Measurements from ENCODE around the gene JAKMIP2. TPM values are rescaled to one million over a fixed set of nuclear protein-coding genes. Genes with fewer than 3 reads are reported as not detected.

JAKMIP2 gene
- total RNA-seq, 1 experiment from 2014 or later: not detected

DNA sequence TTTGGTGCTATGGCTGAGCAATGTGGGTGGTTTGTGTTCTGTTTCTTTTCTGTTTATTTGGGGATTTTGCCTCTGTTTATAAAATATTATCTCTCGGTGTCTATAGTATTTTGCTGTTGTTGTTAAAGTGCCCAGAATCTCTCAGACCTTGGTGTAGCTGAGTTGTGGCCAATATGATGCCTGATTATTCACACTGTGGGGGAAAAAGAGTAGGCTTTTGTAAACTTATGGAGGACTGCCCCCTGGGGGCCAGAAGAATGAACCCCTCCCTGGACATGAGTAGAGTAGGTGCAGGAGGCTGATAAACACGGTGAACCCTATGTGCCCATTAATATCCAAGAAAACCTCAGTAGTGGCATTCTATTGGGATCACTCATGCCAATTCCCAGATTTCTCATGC is 223.7 kb downstream of the JAKMIP2 start (continued):
- no peak for TF ChIP-seq JUND (IDR thresholded peaks at IDR 0.05)

DNA sequence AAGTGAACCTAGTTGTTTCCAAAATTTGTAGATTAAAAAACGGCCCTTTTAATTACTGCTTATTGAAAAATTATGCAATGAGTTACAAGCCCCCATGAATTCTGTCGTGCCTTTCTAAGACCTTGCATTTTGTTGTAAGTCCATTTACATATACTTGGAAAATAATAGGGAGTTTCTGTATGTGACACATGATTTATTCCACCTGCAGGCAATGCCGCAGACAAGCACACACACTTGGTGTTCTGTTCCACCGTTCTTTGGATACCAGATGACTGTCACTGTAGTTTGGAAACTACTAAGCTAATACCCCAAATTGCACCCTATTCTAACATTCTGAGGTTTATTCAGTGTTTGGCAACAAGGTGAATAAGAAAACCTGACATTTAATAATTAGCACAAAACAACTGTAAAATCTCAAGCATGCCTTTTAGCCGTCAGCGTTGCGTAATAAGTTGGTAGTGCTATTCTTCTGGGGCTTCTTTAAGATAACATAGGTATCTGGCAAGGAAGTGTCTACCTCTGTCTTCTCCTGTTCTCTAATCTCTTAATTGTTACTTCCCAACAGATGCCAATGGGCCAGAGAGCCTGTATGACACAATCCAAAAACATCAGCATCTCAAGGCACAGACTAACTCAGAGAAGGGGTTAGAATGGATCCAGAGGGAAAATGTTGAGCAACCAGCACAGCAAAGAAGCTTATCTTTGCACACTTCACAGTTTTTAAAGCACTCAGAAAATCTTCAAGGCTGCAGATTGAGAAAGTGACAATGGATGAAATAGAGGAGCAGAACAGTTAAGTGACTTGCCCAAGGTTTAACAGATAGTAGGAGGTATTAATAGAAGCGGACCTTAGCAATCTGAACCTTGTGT is 224.4 kb downstream of the JAKMIP2 start:
- Histone ChIP-seq H3K27me3 (ENCODE audit: insufficient read depth, low read length) (0 out of 2 replicates have a peak, but pooled peaks cover 7% of the 10 kb centered on the region), H3K36me3 (ENCODE audit: control insufficient read depth in 1 of 2, insufficient read depth in 2 of 2, low read length in 2 of 2) (no peaks in the 10 kb centered on the region), H4K20me1 (ENCODE audit: insufficient read depth) (no peaks in the 10 kb centered on the region), H3K9ac (ENCODE audit: low read length) (no peak overlapping the region), H3K4me2 (ENCODE audit: low read length) (no peak overlapping the region), H3K9me3 (ENCODE audit: control insufficient read depth in 1 of 2, insufficient read depth in 1 of 2, low read depth in 1 of 2, low read length in 2 of 2) (no peaks in the 10 kb centered on the region), H3K4me1 (ENCODE audit: control insufficient read depth in 1 of 2, insufficient read depth in 2 of 2, low read length in 2 of 2) (no peaks in the 10 kb centered on the region), H3K27ac (ENCODE audit: low read depth, low read length) (no peak overlapping the region), H3K4me3 (replicated peaks in 1 of 2; ENCODE audit: low read depth in 1 of 2, low read length in 2 of 2) (no peak overlapping the region), H3K79me2 (ENCODE audit: insufficient read depth, low read length) (no peaks in the 10 kb centered on the region), H2AFZ (ENCODE audit: low read depth, low read length, poor library complexity, severe bottlenecking) (no peak overlapping the region), H3K9me2 (ENCODE audit: insufficient read depth) (no peaks in the 10 kb centered on the region)
- RAD21 ChIA-PET (ENCODE audit: low non-redundant PET in 1 of 2, low total read pairs in 2 of 2, uncharacterized antibody in 2 of 2, unreplicated experiment in 2 of 2): no interaction called here
- TF ChIP-seq SRF (IDR thresholded peaks at IDR 0.05; ENCODE audit: low read depth) (no peak), JUND (IDR thresholded peaks at IDR 0.05) (no peak), SIN3A (IDR thresholded peaks at IDR 0.05; ENCODE audit: low read depth) (no peak), CEBPB (IDR thresholded peaks at IDR 0.05; ENCODE audit: low read depth) (no peak), ELF1 (IDR thresholded peaks at IDR 0.05; ENCODE audit: borderline replicate concordance, low read depth) (no peak)
- no peak for DNase-seq (ENCODE audit: low read depth, low spot score)
- POLR2A ChIA-PET: no interaction called here
- intact Hi-C loops (cut with micrococcal nuclease): loop anchor here (2.0 kb wide), 1 partner anchor 93 kb away; no protein-coding TSS in a partner anchor
- CTCF ChIA-PET: interaction anchor here (0.6 to 2.7 kb wide), 5 partner anchors 11 to 334 kb away, joined by 3 to 12 read pairs (median 6); no protein-coding TSS in a partner anchor
- no TSS peak for BruUV-seq (replicated peaks)
- no peak for ATAC-seq

DNA sequence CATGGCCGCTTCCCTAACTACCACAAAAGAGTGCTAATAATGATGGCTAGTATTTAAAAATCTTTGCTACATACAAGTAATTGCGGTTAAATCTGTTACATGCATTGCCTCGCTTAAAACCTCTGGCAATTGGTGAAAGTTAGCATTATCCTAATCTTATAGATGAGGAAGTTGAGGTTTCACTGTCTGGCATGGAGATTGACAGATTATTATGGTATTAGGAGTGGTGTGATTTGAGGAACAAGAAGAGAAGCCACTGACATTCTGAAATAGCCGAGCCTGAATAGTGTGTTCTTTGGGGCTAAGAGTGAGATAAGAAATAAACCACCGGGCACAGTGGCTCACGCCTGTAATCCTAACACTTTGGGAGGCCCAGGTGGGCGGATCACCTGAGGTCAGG is 227.4 kb downstream of the JAKMIP2 start:
- no peak for TF ChIP-seq EZH2phosphoT487 (IDR thresholded peaks at IDR 0.05; ENCODE audit: borderline replicate concordance)
- no peaks in the 10 kb centered on the region for H4K20me1 ChIP-seq (ENCODE audit: insufficient read depth)
- 0 out of 2 replicates have a peak, but pooled peaks cover 7% of the 10 kb centered on the region for H3K27me3 ChIP-seq (ENCODE audit: insufficient read depth, low read length)
- POLR2A ChIA-PET: no interaction called here
- no peaks in the 10 kb centered on the region for H3K36me3 ChIP-seq (ENCODE audit: control insufficient read depth in 1 of 2, insufficient read depth in 2 of 2, low read length in 2 of 2)
- CTCF ChIA-PET: no interaction called here
- no peak overlapping the region for H3K4me3 ChIP-seq (replicated peaks in 1 of 2; ENCODE audit: low read depth in 1 of 2, low read length in 2 of 2)
- no peaks in the 10 kb centered on the region for H3K9me2 ChIP-seq (ENCODE audit: insufficient read depth)
- H3K27ac ChIP-seq (ENCODE audit: low read depth, low read length): no peak overlapping the region
- H3K9me3 ChIP-seq (ENCODE audit: control insufficient read depth in 1 of 2, insufficient read depth in 1 of 2, low read depth in 1 of 2, low read length in 2 of 2): no peaks in the 10 kb centered on the region
- RAD21 ChIA-PET (ENCODE audit: low non-redundant PET in 1 of 2, low total read pairs in 2 of 2, uncharacterized antibody in 2 of 2, unreplicated experiment in 2 of 2): no interaction called here
- no peaks in the 10 kb centered on the region for H3K4me1 ChIP-seq (ENCODE audit: control insufficient read depth in 1 of 2, insufficient read depth in 2 of 2, low read length in 2 of 2)
- H2AFZ ChIP-seq (ENCODE audit: low read depth, low read length, poor library complexity, severe bottlenecking): no peak overlapping the region
- DNase-seq (ENCODE audit: low read depth, low spot score): no peak
- intact Hi-C loops (cut with micrococcal nuclease): no loop called here
- H3K79me2 ChIP-seq (ENCODE audit: insufficient read depth, low read length): no peaks in the 10 kb centered on the region
- no peak for ATAC-seq
- no peak overlapping the region for H3K4me2 ChIP-seq (ENCODE audit: low read length)
- no TSS peak for BruUV-seq (replicated peaks)
- no peak overlapping the region for H3K9ac ChIP-seq (ENCODE audit: low read length)

All from HCT116 (cell line).